Stimulated activated CD4-positive, alpha-beta T cell treated with anti-CD3 and anti-CD28 coated beads, Interleukin-4, amount 100 ng/mL, for 1 hour (primary cell): ENCODE measurements around the gene SLC22A6.

Source experiments
- DNase-seq: peaks from one replicate; pipeline ENCODE4 v3.0.0-alpha.2; 2020

The SLC22A6 gene

DNA sequence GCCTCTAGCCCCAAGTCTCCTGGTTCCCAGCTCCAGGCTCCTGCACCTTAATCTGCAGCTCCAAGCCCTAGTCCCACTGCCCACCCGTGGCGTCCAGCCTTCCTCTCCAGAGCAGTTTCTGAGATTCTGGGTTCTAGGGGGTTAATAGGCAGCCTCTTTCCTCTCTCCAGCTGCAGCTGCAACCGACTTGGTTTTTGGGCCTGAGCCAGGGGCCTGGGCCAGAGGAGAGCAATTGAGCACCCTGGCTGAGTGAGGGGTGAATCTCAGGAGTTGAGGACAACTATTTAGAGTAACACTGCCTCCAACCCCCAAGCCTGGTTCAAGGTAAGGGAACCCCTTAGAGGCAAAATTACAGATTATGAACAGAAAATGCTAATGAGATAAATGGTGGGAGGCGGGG is 54.6 kb downstream of the SLC22A6 start:
- DNase-seq, result no peak

DNA sequence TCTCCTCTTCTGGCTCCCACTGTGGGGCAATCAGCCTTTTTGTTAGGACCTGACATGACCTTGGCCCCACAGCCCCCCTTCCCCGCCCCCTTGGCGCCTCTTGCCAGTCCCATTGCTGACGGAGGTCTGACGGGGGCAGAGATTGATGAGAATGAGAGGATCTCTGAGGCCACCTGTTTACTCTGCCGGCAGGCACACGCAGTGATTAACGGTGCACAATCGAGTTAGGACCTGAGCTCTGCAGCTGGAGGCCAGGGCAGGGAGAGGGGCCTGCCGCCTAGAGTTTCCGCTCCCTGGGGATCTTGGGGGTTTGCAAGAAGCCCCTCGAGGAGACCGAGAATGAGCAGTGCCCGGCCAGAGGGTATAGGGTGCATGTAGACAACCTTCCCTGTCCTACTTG is 56.8 kb downstream of the SLC22A6 start:
- DNase-seq, result no peak

- no peak for DNase-seq
Measured at GRCh38 chr11:62926680-62927455, 57.9 kb downstream of the SLC22A6 start.
